GM12865 (cell line): ENCODE results near the gene EEIG1.
A peak's percentile ranks its signal among the peaks of the same experiment; 100 is the strongest.

Experiments
- DNase-seq: peaks from one replicate; pipeline ENCODE4 v3.0.0; 2010; ENCODE audit warnings: low read depth
- H3K4me3 ChIP-seq: 2 replicates; pipeline ENCODE4 v1.5.1; 2011; ENCODE audit warnings: mild to moderate bottlenecking, low read depth, low read length, control low read depth
- CTCF ChIP-seq: IDR thresholded peaks from 2 replicates; pipeline ENCODE4 v1.5.1; 2011; ENCODE audit warnings: low read length, control low read depth, low read depth, inconsistent platforms; ENCODE audit not compliant: insufficient read depth; ENCODE audit errors: missing control alignments

Gene EEIG1

GRCh38 chr9:127937056-127937387, 43.8 kb downstream of the EEIG1 start:
- peak overlapping the region; percentile 71 for H3K4me3 ChIP-seq
- no peak for DNase-seq
- TF ChIP-seq CTCF: no peak

- no peak for TF ChIP-seq CTCF
- H3K4me3 ChIP-seq: peak overlapping the region; percentile 71
- no peak for DNase-seq
Measured at GRCh38 chr9:127936347-127936852, 44.4 kb downstream of the EEIG1 start.

- peak overlapping the region; percentile 71 for H3K4me3 ChIP-seq
- no peak for TF ChIP-seq CTCF
- DNase-seq: no peak
Measured at GRCh38 chr9:127935765-127936221, 45.0 kb downstream of the EEIG1 start.

GRCh38 chr9:127934986-127935385, 45.8 kb downstream of the EEIG1 start:
- no peak overlapping the region for H3K4me3 ChIP-seq
- TF ChIP-seq CTCF: no peak
- DNase-seq: no peak

GRCh38 chr9:127934248-127934647, 46.5 kb downstream of the EEIG1 start:
- no peak overlapping the region for H3K4me3 ChIP-seq
- no peak for TF ChIP-seq CTCF
- no peak for DNase-seq

GRCh38 chr9:127931092-127931881, 49.5 kb downstream of the EEIG1 start:
- H3K4me3 ChIP-seq: peak overlapping the region; percentile 52
- TF ChIP-seq CTCF: no peak
- DNase-seq: peak; percentile 40
